NCI-H1436 (cell line): ENCODE data around the gene SLC17A9.

Experiments used
- DNase-seq: peaks from one replicate; lab custom pipeline; 2025; lab: John Stamatoyannopoulos, UW

The SLC17A9 gene

GRCh38 chr20:63017826-63018411, 65.4 kb downstream of the SLC17A9 start:
- no peak for DNase-seq
